Sigmoid colon (tissue), 7 donors: ENCODE measurements around the gene TMEM144. TPM values are rescaled to one million over a fixed set of nuclear protein-coding genes. Genes with fewer than 3 reads are reported as not detected.
"Not testable (repeated sequence)": the region's sequence is repeated elsewhere in the genome, so short reads cannot be mapped to it uniquely, and the experiment has no call there.

Experiments used
- DNase-seq: peaks from one replicate; pipeline ENCODE4 v3.0.0-alpha.2; 2019
- H3K27ac ChIP-seq, 4 donors: fragments of 200-600 bp; sonication (generic); one replicate each; pipeline ENCODE4 v1.5.1; 2016 to 2019; ENCODE audit warnings: mild to moderate bottlenecking in 1 of 4
- H3K27me3 ChIP-seq, 3 donors: fragments of 200-600 bp; sonication (generic); one replicate each; pipeline ENCODE4 v1.5.1; 2019; ENCODE audit warnings: mild to moderate bottlenecking in 1 of 3
- H3K36me3 ChIP-seq, 4 donors: fragments of 200-600 bp; sonication (generic); one replicate each; pipeline ENCODE4 v1.5.1; 2016 to 2019
- H3K4me1 ChIP-seq, 4 donors: fragments of 200-600 bp; sonication (generic); one replicate each; pipeline ENCODE4 v1.5.1; 2017 to 2019
- H3K4me3 ChIP-seq, 4 donors: fragments of 200-600 bp; sonication (generic); one replicate each; pipeline ENCODE4 v1.5.1; 2017 to 2019; ENCODE audit warnings: mild to moderate bottlenecking in 2 of 4, moderate library complexity in 1 of 4
- H3K9me3 ChIP-seq, 4 donors: fragments of 200-600 bp in 3 of 4; sonication (generic) in 3 of 4; one replicate each; pipeline versions ENCODE4 v1.5.1 to v1.6.1; 2013 to 2019
- EP300 ChIP-seq, 4 donors: sonication (generic); formaldehyde crosslinking; IDR thresholded peaks; one replicate each; pipeline ENCODE4 v1.6.1; 2017; ENCODE audit warnings: antibody characterized with exemption in 4 of 4
- POLR2A ChIP-seq, 2 donors: fragments of 450-650 bp; IDR thresholded peaks; one replicate each; pipeline ENCODE4 v1.6.1; 2016; ENCODE audit warnings: antibody characterized with exemption in 2 of 2, mild to moderate bottlenecking in 2 of 2, moderate library complexity in 2 of 2
- POLR2AphosphoS5 ChIP-seq, 4 donors: sonication (generic); formaldehyde crosslinking; IDR thresholded peaks; one replicate each; pipeline ENCODE4 v1.6.1; 2017; ENCODE audit warnings: antibody characterized with exemption in 4 of 4
- WGBS, 2 donors: extraction: QIAGEN DNeasy Blood & Tissue Kit; methylation state at CpG; one replicate each; pipeline ENCODE4 v1.1.7; 2013; 5-methylcytosine and 5-hydroxymethylcytosine counted together
- intact Hi-C: fragments of 100-400 bp; cut with DNase I; formaldehyde crosslinking; loops from one replicate; pipeline ENCODE4 v1.15.1; 2023
- polyA plus RNA-seq, 3 donors: library from polyadenylated mRNA; stranded (reverse); fragments of 200-250 nt; gene quantifications; one replicate each; pipeline ENCODE4 v1.2.3, GENCODE V29; 2013
- total RNA-seq, 4 donors: library from RNA; depleted of rRNA; stranded (reverse); fragments of >200 nt; gene quantifications; one replicate each; pipeline ENCODE4 v1.1.0, GENCODE V29; 2016
- TF ChIP-seq, protein P1 (sequence below), 4 experiments: fragments of 450-650 bp in 3 of 4; fragments of 200-600 bp in 1 of 4; IDR thresholded peaks; one replicate each; pipeline ENCODE4 v1.5.1; 2016 to 2019; ENCODE audit warnings: antibody characterized with exemption in 4 of 4, mild to moderate bottlenecking in 3 of 4, moderate library complexity in 2 of 4
- donor health status: healthy with polysubstance abuse.
- donor health status: Bipolar disorder and iron deficiency.
- donor health status: healthy.

Gene TMEM144
- total and polyA plus RNA-seq, 7 donors, result 3.5 to 12.1 (median 6.4) TPM

DNA sequence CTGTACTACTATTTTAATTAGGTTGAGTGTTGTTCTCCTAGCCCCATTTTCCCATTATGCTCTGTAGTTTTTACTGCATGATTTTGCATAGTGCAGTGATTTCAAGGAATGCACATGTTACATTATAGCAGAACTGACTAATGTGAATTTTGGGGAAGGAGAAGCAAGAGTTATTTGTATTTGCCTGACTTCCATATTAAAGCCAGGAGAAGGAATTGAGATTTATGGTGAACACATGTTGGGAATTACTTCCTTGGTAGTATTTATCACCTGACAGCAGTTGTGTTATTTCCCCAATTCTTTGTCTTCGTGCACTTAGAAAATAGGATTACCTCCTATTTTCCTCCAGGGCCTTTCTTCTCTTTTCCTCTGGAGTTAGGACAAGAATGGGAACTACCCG is 3.2 kb downstream of the TMEM144 start:
- no peaks in the 10 kb centered on the region for H3K36me3 ChIP-seq
- H3K4me3 ChIP-seq, result no peak overlapping the region
- no peak for DNase-seq
- no peak for TF ChIP-seq POLR2AphosphoS5 (IDR thresholded peaks at IDR 0.05)
- TF ChIP-seq, protein P1, sequence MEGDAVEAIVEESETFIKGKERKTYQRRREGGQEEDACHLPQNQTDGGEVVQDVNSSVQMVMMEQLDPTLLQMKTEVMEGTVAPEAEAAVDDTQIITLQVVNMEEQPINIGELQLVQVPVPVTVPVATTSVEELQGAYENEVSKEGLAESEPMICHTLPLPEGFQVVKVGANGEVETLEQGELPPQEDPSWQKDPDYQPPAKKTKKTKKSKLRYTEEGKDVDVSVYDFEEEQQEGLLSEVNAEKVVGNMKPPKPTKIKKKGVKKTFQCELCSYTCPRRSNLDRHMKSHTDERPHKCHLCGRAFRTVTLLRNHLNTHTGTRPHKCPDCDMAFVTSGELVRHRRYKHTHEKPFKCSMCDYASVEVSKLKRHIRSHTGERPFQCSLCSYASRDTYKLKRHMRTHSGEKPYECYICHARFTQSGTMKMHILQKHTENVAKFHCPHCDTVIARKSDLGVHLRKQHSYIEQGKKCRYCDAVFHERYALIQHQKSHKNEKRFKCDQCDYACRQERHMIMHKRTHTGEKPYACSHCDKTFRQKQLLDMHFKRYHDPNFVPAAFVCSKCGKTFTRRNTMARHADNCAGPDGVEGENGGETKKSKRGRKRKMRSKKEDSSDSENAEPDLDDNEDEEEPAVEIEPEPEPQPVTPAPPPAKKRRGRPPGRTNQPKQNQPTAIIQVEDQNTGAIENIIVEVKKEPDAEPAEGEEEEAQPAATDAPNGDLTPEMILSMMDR (IDR thresholded peaks at IDR 0.05), result no peak
- intact Hi-C loops, result loop anchor here (5.0 kb wide), 1 partner anchor 39 kb away; no protein-coding TSS in a partner anchor
- 93 to 95% methylated on average over 2 of the region's 2 CpGs for WGBS, 2 donors
- no peaks in the 10 kb centered on the region for H3K27me3 ChIP-seq
- no peak overlapping the region for H3K27ac ChIP-seq
- peaks cover 0 to 25% (median 13%) of the 10 kb centered on the region in 4 donors for H3K4me1 ChIP-seq
- no peaks in the 10 kb centered on the region for H3K9me3 ChIP-seq

DNA sequence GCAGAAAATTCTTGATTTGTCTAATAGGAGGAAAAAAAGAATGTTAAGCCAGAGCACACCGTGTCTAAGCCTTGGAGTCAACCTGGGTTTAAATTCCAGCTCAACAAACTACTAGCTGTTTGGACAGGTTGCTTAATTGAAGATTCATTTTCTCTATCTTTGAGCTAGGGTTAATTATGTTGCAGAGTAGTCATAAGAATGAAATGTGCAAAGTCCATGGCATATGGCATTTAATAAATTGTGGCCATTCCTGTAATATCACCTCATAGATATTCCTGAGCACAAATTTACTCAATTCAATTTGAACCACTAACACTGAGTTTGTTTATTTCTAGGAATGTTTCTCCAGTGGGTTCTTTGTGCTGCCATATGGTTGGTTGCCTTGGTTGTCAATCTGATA is 4.6 kb downstream of the TMEM144 start:
- no peaks in the 10 kb centered on the region for H3K9me3 ChIP-seq
- no peak overlapping the region for H3K4me3 ChIP-seq
- H3K27me3 ChIP-seq, result no peaks in the 10 kb centered on the region
- no peak overlapping the region for H3K27ac ChIP-seq
- intact Hi-C loops, result loop anchor here (5.0 kb wide), 1 partner anchor 37 kb away; no protein-coding TSS in a partner anchor
- TF ChIP-seq EP300 (IDR thresholded peaks at IDR 0.05) (no peak), POLR2A (IDR thresholded peaks at IDR 0.05) (no peak), POLR2AphosphoS5 (IDR thresholded peaks at IDR 0.05) (no peak)
- TF ChIP-seq, protein P1 (IDR thresholded peaks at IDR 0.05), result no peak
- H3K36me3 ChIP-seq, result no peaks in the 10 kb centered on the region
- whole genome bisulfite sequencing, 2 donors, result 85 to 93% methylated on average over 1 of the region's 1 CpG
- no peak for DNase-seq
- H3K4me1 ChIP-seq, result peaks cover 0 to 25% (median 13%) of the 10 kb centered on the region in 4 donors

DNA sequence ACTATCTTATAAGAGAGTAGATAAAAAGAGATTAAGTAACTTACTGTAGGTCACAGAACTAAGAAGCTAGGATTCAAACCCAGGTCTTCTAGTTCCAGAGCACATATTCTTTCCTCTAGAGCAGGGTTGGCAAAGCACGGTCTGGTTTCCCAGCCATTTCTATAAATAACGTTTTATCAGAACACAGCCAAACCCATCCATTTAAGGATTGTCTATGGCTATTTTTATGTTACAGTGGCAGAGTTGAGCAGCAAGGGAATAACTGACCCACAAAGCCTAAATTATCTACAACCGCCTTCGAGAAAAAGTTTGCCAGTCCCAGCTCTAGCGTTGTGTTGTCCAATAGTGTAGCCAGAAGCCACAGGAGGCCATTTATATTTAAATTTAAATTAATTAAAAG is 7.5 kb downstream of the TMEM144 start:
- no peaks in the 10 kb centered on the region for H3K9me3 ChIP-seq
- no peak overlapping the region for H3K27ac ChIP-seq
- no peak for DNase-seq
- H3K27me3 ChIP-seq, result no peaks in the 10 kb centered on the region
- peaks cover 0 to 15% (median 6%) of the 10 kb centered on the region in 4 donors for H3K4me1 ChIP-seq
- 92 to 94% methylated on average over 5 of the region's 5 CpGs for WGBS, 2 donors
- H3K4me3 ChIP-seq, result no peak overlapping the region
- no peak for TF ChIP-seq EP300 (IDR thresholded peaks at IDR 0.05)
- no peak for TF ChIP-seq POLR2A (IDR thresholded peaks at IDR 0.05)
- TF ChIP-seq, protein P1 (IDR thresholded peaks at IDR 0.05), result no peak
- TF ChIP-seq POLR2AphosphoS5 (IDR thresholded peaks at IDR 0.05), result no peak
- intact Hi-C loops, result no loop called here
- no peaks in the 10 kb centered on the region for H3K36me3 ChIP-seq

DNA sequence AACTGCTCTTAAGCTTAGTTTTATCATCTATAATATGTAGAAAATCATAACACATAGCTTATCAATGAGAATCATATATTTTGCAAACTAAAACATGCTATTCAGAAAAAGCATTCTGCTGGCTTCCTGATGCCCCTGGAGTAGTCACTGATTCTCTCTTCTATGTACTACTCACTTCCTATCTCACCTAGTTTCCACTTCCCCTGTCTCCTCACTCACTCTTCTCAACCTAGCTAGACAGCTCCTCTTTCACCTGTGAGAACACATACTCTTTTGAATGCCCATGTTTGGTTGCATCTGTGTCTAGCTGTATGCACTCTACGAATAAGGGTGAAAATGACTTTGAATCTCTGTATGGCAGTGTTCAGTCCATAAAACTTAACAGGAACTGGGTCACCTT is 9.3 kb downstream of the TMEM144 start:
- no peaks in the 10 kb centered on the region for H3K9me3 ChIP-seq
- 88 to 92% methylated on average over 1 of the region's 1 CpG for WGBS, 2 donors
- intact Hi-C loops, result no loop called here
- peaks cover 0 to 15% (median 6%) of the 10 kb centered on the region in 4 donors for H3K4me1 ChIP-seq
- DNase-seq, result no peak
- H3K27me3 ChIP-seq, result no peaks in the 10 kb centered on the region
- H3K36me3 ChIP-seq, result no peaks in the 10 kb centered on the region
- TF ChIP-seq, protein P1 (IDR thresholded peaks at IDR 0.05), result no peak
- no peak for TF ChIP-seq EP300 (IDR thresholded peaks at IDR 0.05)
- no peak for TF ChIP-seq POLR2A (IDR thresholded peaks at IDR 0.05)
- TF ChIP-seq POLR2AphosphoS5 (IDR thresholded peaks at IDR 0.05), result no peak
- no peak overlapping the region for H3K27ac ChIP-seq
- H3K4me3 ChIP-seq, result no peak overlapping the region

DNA sequence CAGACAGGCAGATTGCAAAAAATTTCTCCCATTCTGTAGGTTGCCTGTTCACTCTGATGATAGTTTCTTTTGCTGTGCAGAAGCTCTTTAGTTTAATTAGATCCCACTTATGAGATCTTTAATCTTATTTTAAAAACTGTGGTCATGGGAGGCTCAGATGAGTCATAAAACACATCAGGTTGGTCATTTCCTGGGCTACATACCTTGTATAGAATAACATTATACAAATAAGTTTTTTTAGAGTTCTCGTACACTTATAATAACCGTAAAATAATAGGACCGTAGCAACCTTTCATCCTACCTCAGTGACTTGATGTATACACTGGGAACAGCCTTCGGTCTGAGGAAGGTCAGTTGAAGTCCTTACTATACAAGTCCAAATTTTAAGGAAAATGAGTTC is 14.0 kb downstream of the TMEM144 start:
- intact Hi-C loops, H3K27me3 ChIP-seq, H3K36me3 ChIP-seq, DNase-seq, H3K9me3 ChIP-seq, H3K4me1 ChIP-seq, H3K4me3 ChIP-seq, H3K27ac ChIP-seq: not testable (repeated sequence)
- 97% methylated on average over 4 of the region's 4 CpGs for WGBS, 2 donors

DNA sequence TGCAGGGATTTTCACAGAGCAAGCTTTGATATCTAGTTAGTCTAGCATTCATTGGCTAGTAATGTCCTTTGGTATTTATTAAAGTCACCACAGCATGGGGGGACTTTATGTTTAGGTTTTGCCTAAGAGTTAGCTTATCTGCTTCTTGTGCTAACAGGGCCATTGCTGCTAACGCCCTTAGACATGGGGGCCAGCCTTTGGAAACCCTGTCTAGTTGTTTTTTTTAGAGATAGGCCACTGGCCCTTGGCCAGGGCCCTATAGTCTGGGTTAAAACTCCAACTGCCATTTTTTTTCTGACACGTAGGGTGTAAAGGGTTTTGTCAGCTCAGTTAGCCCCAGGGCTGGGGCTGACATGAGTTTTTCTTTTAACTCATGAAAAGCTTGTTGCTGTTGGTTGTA is 14.7 kb downstream of the TMEM144 start:
- H3K27ac ChIP-seq, intact Hi-C loops, H3K4me1 ChIP-seq, DNase-seq, H3K27me3 ChIP-seq, H3K9me3 ChIP-seq, H3K4me3 ChIP-seq, H3K36me3 ChIP-seq: not testable (repeated sequence)
- WGBS, 2 donors, result 88 to 90% methylated on average over 2 of the region's 2 CpGs

DNA sequence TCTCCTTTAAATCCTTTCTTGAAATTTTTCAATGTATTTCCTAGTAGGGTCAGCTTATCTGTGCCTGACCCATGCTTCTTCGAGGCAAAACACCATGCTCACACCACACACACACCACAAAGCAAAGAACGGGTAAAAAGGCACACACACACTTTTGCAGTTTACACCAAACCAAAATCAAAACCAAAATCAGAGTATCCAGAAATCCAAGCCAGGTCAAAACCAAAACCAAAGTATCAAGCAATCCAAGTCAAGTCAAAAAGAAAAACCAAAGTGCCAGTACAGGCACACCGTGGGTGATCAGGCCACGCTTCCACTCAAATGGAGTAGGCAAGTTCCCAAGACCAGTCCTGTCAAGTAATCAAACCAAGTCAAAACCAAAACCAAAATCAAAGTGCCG is 17.6 kb downstream of the TMEM144 start:
- intact Hi-C loops, H3K27me3 ChIP-seq, H3K9me3 ChIP-seq, H3K27ac ChIP-seq, DNase-seq, H3K4me1 ChIP-seq, H3K36me3 ChIP-seq, H3K4me3 ChIP-seq: not testable (repeated sequence)
- WGBS, 2 donors, result 91 to 96% methylated on average over 5 of the region's 5 CpGs

DNA sequence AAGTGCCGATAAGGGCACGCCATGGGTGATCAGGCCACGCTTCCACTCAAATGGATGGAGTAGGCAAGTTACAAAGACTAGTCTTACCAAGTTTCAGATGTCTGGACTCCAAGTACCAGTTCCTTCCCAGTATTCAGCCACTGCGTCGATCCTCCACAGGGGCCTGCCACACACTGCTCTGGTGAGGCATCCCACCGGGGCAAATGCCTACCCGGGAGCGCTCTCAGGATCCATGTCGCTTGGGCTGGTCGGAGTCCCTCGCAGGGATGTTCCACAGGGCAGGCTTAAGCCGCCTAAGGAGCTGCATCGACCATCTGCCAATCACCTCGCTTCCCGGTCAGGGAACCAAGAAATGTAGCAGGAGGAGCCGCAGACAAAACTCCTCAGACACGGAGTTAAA is 18.1 kb downstream of the TMEM144 start:
- H3K27me3 ChIP-seq, H3K4me1 ChIP-seq, H3K36me3 ChIP-seq, H3K9me3 ChIP-seq, H3K4me3 ChIP-seq, intact Hi-C loops, DNase-seq, H3K27ac ChIP-seq: not testable (repeated sequence)
- WGBS, 2 donors, result 94 to 97% methylated on average over 17 of the region's 17 CpGs
